Stimulated activated CD4-positive, alpha-beta T cell treated with anti-CD3 and anti-CD28 coated beads, Interleukin-12 subunit alpha, Interleukin-12 subunit beta, amount 100 ng/mL, for 48 hours (primary cell): ENCODE results near the gene ITPR3.
A peak's percentile ranks its signal among the peaks of the same experiment; 100 is the strongest.

ENCODE experiments used
- DNase-seq, 3 donors: peaks; one replicate each; pipeline ENCODE4 v3.0.0-alpha.2; 2020; ENCODE audit warnings: low read depth in 2 of 3, low spot score in 1 of 3

Gene ITPR3

GRCh38 chr6:33620856-33621710, at the start of gene ITPR3:
Gene ITPR3 (plus strand): TSS chr6:33621322. CDS start chr6:33621603, 281 bp downstream.
- peak; percentile 49 to 63 (median 50) for DNase-seq

GRCh38 chr6:33571637-33572316, 49.3 kb upstream of the ITPR3 start:
- no peak for DNase-seq

DNA sequence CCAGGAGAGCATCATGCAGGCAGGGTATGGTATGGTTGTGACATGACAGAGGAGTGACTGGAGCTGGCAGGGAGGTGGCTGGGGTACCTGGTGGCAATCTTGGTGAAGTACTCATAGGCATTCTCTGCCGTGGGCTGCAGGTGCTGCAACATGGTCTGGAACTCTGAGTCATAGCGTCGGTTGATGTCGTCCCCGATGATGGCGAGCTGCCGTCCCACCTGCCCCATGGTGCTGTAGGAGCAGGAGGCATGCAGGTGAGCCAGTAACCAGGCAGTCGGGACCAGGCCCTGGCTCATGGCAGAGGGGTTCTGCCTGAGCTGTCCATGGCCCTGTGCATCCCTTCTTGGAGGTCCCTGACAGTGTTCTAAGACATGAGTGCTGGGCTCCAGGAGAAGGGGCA, 45.9 kb upstream of the ITPR3 start:
- no peak for DNase-seq

GRCh38 chr6:33576668-33577067, 44.5 kb upstream of the ITPR3 start:
- no peak for DNase-seq

- DNase-seq = no peak
Measured at GRCh38 chr6:33577106-33577535, 44.0 kb upstream of the ITPR3 start.

DNA sequence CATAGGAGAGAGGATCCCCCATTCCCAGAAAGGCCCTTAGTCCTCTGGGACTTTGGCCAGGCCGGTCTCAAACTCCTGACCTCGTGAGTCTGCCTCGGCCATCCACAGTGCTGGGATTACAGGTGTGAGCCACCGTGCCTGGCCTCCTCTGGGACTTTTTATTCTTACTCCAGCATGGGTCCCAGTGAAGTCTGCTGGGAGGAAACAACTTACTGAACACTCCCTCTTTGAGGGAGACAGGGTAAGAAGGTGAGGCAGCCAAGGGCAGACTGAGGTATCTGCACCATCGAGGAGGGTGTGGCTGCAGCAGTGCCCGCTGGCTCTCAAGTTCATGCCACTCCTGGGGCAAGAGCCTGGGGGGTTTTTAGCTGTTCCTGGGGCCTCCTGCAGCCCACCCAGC, 43.4 kb upstream of the ITPR3 start:
- DNase-seq = no peak

- no peak for DNase-seq
Measured at GRCh38 chr6:33578164-33578563, 43.0 kb upstream of the ITPR3 start.

DNA sequence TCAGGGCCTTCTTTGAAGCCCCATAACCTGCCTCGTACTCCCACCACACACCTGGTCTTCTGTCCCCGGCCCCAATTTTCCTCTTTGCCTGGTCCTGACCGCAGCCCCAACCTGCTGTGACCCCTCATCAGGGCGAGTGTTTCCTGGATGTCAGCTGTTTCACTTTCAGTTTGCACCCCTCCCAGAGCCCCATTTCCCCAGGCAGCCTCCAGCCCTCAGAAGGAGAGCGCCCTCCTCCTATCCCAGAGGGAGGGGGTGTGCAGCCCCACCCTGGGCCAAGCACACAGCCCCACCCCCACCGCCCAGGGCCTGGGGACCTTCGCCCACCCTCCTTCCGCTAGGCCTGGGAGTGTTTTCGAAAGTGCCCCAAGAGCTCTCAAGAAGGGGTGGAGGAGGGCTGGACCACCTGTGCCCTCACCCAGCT, 42.5 kb upstream of the ITPR3 start:
- no peak for DNase-seq

DNA sequence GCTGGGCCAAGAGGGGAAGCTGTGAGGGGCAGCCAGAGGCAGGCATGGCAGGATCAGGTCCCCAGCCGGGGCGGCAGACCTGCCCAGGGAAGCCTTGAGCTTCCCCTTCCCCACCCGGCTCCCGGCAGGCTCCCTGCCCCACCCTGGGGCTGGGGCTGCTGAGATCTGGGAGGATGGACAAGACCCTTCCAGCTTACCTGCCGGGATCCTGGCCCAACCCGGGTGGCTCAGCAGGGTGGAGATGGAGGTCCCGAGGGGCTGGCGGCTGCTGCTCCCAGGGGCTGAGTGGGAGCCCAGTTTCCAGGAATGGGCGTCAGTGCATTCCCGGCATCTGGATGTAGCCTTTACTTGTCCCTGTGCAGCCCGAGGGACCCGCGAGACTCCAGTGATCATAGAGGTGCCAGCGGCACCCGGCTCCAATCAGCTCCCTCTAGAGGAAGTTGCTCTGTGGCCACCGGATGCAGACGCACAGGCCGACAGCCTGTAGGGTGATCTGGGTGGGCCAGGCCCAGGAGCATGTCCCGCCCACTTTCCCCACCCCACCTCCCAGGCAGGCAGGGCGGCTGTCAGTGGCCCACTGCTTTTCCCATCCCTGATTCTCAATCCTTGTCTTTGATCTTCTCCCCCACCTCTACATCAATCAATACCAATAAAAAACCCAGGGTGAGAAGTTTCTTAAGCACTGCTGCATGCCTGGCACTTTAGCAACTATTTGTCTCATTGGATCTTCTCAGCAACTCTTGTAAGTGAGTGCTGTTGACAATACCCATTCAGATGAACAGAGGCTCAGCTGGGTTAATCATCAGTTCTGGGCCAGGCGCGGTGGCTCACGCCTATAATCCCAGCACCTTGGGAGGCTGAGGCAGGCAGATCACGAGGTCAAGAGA, 41.1 kb upstream of the ITPR3 start, which contains the start of gene BAK1:
Gene BAK1, minus strand, starts transcription at position 449 of the 887 bp plus-strand sequence. CDS start 2,672 bp downstream, outside the sequence.
- DNase-seq = peak; percentile 75 to 81 (median 76)

DNA sequence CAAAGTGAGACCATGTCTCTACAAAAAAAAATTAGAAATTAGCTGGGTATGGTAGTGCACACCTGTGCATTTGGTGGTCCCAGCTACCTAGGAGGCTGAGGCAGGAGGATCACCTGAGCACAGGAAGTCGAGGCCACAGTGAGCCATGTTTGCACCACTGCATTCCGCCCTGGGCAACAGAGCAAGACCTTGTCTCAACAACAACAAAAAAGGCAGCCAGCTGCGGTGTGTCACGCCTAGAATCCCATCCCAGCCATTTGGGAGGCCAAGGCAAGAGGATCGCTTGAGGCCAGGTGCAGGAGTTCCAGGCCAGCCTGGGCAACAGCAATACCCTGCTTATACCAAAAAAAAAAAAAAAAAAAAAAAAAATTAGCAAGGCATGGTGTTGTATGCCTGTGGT, 39.9 kb upstream of the ITPR3 start:
- DNase-seq = no peak

DNA sequence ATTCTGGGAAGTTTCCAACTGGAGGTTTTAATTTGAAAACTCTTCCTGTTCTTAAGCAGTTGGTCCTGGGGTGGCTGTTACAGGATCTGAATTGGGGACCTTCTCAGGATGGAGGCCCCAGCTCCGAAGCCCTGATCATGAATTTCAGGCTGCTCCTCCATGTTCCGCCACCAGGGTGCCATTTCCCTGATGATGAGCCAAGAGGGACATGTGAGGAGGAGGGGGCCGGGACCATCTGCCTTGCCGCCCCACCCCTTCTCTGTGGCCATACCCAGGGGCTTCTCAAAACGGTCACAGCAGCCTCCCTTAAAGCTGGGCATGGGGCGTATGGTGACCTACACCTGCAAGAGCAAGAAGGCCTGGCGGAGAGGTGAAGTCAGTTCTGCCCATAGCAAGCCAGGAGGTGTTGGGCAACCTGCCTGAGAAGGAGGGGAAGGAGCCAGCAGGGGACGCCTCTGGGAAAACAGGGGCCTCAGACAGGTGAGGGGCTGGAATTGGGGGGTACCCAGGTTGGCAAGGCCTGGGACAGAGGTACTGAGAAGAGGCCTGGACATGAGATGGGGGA, 37.4 kb upstream of the ITPR3 start:
- no peak for DNase-seq

GRCh38 chr6:33584700-33585402, 36.3 kb upstream of the ITPR3 start:
- DNase-seq = no peak

DNA sequence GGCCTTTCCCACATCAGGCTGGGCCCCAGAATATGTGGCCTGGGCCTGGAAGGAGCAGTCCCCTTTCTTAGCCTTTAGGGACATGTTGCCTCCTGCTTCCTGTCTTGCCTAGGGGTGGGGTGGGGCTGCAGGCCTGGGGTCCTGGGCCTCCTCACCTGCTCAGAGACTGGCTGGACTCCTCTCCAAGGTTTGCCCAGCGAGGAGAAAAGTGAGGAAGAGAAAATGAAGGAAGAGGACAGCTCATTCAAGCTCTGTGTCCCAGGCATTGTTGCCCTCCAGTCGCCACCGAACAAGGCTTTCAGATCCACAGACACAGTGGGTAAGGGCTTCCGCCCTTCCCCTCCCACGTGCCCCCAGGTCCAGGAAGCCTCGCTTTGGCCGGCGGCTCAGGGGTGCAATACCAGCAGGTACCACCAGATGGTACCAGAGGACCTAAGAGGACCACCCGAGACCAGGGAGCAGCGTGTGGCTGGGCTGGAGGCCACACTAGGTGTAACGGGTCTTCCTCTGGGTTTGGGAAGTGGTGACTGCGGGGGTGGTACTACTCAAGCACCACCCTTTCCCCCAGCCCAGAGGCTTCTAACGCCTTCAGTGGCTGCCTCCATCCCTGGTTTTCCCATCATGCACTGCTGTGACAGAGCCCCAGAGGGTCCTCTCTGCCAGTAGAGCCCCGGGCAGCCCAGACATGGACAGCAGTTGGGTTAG, 35.6 kb upstream of the ITPR3 start:
- DNase-seq = peak; percentile 80 to 98 (median 87)

GRCh38 chr6:33586108-33586640, 34.9 kb upstream of the ITPR3 start:
- no peak for DNase-seq

GRCh38 chr6:33587529-33587928, 33.6 kb upstream of the ITPR3 start:
- no peak for DNase-seq

DNA sequence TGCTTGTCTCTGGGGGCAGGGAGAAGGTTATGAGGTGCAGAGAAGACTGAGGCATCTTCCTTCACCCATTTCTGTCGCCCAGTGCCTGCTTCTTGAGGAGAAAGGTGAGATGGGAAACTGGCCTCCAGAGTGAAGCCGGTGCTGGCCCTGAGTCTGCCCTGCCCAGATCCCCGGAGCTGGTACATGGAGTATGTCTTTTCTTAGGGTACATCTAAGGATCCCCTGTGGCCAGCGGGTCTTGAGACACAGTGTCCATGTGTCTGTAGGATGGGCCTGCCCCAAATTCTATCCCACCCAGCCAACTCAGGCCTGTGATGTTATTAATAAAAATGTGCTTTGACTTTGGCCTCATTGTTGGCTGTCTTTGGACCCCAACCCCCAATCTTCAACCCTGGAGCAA, 32.2 kb upstream of the ITPR3 start:
- DNase-seq = no peak

- no peak for DNase-seq
Measured at GRCh38 chr6:33589392-33589730, 31.8 kb upstream of the ITPR3 start.

DNA sequence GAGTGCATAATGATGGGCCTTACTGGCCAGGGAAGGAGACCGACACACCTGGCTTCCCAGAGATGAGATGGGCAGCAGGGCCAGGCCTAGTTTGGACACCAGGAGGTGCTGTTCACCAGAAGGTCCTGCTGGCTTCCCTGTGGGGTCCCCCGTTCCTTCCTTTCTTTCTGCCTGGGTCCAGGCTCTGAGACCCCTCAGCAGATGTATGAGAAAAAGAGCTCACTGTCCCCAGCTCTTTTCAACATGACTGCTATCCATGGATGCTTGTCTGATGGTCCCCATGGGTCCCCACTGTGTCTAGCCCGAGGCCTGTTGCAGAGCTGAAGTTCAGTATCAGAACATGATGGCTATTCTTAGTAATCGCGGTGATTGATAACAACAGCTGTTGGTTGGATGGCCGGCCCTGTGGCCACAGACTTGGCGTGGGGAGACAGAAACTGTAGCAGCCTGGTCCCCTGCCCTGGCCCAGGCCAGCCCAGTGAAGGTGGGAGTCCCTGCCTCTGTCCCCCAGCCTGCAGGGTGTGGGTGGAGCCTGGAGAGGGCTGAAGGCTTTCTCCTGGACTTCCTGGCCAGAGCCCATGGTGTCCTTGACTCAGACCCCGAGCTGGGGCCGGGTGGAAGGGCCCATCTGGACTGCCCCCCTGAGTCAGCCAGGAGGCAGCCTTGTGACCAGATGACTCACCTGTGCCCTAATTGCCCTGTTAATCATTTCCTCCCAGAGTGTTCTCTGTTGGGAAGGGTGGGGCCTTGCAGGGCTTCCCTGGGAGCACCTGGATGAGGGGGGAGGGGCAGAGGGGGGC, 31.2 kb upstream of the ITPR3 start:
- no peak for DNase-seq
